Skeletal muscle tissue (tissue), 4 donors: ENCODE data around the gene EXOC4. TPM values are rescaled to one million over a fixed set of nuclear protein-coding genes. Genes with fewer than 3 reads are reported as not detected.
"Not testable (repeated sequence)": the region's sequence is repeated elsewhere in the genome, so short reads cannot be mapped to it uniquely, and the experiment has no call there.

Experiments used
- H3K27ac ChIP-seq: one replicate; pipeline ENCODE4 v1.7.0; 2013; ENCODE audit warnings: mild to moderate bottlenecking, low read depth, low read length, inconsistent platforms
- H3K27me3 ChIP-seq, 3 donors: one replicate each; pipeline ENCODE4 v1.7.0; 2013; ENCODE audit warnings: low read length in 3 of 3; ENCODE audit not compliant: control insufficient read depth in 3 of 3, insufficient read depth in 3 of 3
- H3K36me3 ChIP-seq, 3 donors: one replicate each; pipeline ENCODE4 v1.7.0; 2013; ENCODE audit warnings: low read length in 3 of 3; ENCODE audit not compliant: control insufficient read depth in 3 of 3, insufficient read depth in 3 of 3
- H3K4me1 ChIP-seq, 3 donors: one replicate each; pipeline ENCODE4 v1.7.0; 2013; ENCODE audit warnings: low read length in 3 of 3, mild to moderate bottlenecking in 3 of 3; ENCODE audit not compliant: control insufficient read depth in 3 of 3, insufficient read depth in 3 of 3
- H3K4me3 ChIP-seq, 3 donors: one replicate each; pipeline ENCODE4 v1.7.0; 2013; ENCODE audit warnings: low read length in 3 of 3
- H3K9ac ChIP-seq, 3 donors: one replicate each; pipeline ENCODE4 v1.7.0; 2013; ENCODE audit warnings: low read length in 3 of 3, mild to moderate bottlenecking in 3 of 3, moderate library complexity in 2 of 3, low read depth in 1 of 3
- H3K9me3 ChIP-seq, 3 donors: one replicate each; pipeline ENCODE4 v1.7.0; 2013; ENCODE audit warnings: low read length in 3 of 3; ENCODE audit not compliant: control insufficient read depth in 3 of 3
- total RNA-seq: library from RNA; depleted of rRNA; stranded (reverse); fragments of >200 nt; gene quantifications from one replicate; pipeline ENCODE4 v1.2.3, GENCODE V29; 2014
- donor health status: Osteomylitis.

The EXOC4 gene
- total RNA-seq, 1 donor from 2014 or later: 129 TPM

DNA sequence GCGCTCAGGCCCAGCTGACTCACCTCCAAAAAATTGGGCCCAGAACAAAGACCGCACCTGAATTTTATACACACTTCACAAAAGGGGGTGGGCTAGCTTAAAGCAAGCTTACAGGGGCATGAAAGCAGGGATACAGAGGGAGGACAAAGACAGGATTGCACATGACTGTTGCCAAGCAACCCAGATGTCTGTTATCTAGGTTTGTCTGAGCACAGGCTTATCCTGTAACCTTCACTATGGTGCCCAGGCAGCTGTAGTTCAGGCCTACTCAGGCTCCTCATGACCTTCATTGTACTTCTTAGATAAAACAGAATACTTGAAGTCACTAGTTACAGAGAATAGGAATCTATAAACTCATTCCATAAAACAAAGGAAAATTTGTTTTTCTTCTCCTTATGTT lies 824.7 kb downstream of the EXOC4 start:
- H3K27me3 ChIP-seq, H3K27ac ChIP-seq, H3K9me3 ChIP-seq, H3K36me3 ChIP-seq, H3K9ac ChIP-seq, H3K4me3 ChIP-seq, H3K4me1 ChIP-seq: not testable (repeated sequence)

DNA sequence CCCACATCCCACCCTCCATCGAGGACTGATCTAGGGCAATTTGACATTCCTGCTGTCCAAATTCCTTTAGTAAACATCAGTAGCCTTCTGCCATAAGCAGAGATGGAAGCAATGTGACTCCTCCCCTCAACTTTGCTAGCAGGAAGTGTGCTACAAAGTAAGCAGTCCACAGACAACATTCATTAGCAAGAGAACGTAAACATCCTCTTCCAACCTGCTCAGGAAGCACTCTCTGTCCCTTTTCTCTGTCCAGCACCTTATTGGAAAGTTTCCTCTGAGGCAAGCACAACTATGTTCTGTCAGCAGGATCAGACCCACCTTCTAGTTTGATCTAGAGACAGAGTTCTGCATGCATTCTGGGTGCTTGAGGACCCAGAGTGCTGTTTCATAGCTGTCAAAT lies 826.1 kb downstream of the EXOC4 start:
- H3K9ac ChIP-seq: no peak overlapping the region
- no peak overlapping the region for H3K27ac ChIP-seq
- H3K9me3 ChIP-seq: no peaks in the 10 kb centered on the region
- H3K4me1 ChIP-seq: no peaks in the 10 kb centered on the region
- H3K36me3 ChIP-seq: no peaks in the 10 kb centered on the region
- no peaks in the 10 kb centered on the region for H3K27me3 ChIP-seq
- no peak overlapping the region for H3K4me3 ChIP-seq

DNA sequence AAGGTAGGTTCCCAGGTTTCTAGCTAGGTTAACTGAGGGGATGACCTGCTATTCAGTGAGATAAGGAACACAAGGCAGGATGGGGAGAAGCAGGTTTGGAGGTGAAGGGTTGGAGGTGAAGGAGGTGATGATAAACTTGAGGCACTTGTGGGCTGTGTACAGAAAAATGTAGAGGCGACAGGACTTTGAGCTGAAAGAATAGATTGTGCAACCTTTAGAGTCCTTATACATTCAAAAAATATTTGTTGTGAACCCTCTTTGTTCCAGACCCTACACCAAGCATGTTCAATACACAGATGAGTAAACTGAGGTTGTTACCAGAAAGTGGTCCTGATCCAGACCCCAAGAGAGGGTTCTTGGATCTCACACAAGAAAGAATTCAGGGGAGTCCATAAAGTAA lies 828.8 kb downstream of the EXOC4 start:
- Histone ChIP-seq H3K4me1 (no peaks in the 10 kb centered on the region), H3K4me3 (no peak overlapping the region), H3K36me3 (no peaks in the 10 kb centered on the region), H3K9me3 (no peaks in the 10 kb centered on the region), H3K9ac (no peak overlapping the region), H3K27me3 (no peaks in the 10 kb centered on the region), H3K27ac (no peak overlapping the region)

DNA sequence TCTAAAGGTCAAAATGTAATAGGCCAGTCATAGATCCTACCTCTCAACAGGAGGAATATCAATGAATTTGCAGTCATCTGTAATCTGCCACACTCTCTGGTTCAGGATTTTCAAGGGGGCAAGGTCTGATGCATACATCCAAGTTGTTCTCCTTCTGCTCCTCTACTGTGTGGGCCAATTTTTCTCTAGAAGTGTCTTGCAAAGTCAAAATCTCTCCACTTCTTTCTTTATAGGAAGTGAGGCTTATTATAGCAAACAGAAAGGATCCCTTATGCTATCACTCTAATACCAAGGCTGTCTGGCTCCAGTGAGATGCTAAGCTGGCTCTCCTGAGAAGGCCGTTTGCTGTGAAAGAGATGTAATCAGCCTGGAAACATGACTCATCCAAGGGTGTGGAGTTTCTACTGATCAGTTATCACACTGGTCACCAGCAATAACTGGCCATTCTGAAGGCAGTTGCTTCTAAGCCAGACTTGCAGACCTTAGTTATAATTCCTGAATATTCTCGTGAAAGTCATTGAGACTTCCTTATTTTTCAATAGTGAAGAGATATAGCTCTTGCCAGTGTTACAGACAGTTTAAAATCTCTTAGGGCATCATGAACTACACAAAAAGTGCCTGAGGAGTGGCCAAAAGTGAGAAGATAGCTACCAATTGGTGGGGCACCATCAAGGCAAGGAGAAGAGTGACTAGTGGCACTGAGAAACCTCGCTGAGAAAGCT lies 831.0 kb downstream of the EXOC4 start:
- H3K9me3 ChIP-seq: peaks cover 0 to 5% (median 0%) of the 10 kb centered on the region in 3 donors
- H3K4me3 ChIP-seq: no peak overlapping the region
- H3K4me1 ChIP-seq: no peaks in the 10 kb centered on the region
- H3K36me3 ChIP-seq: no peaks in the 10 kb centered on the region
- no peak overlapping the region for H3K27ac ChIP-seq
- no peaks in the 10 kb centered on the region for H3K27me3 ChIP-seq
- no peak overlapping the region for H3K9ac ChIP-seq

DNA sequence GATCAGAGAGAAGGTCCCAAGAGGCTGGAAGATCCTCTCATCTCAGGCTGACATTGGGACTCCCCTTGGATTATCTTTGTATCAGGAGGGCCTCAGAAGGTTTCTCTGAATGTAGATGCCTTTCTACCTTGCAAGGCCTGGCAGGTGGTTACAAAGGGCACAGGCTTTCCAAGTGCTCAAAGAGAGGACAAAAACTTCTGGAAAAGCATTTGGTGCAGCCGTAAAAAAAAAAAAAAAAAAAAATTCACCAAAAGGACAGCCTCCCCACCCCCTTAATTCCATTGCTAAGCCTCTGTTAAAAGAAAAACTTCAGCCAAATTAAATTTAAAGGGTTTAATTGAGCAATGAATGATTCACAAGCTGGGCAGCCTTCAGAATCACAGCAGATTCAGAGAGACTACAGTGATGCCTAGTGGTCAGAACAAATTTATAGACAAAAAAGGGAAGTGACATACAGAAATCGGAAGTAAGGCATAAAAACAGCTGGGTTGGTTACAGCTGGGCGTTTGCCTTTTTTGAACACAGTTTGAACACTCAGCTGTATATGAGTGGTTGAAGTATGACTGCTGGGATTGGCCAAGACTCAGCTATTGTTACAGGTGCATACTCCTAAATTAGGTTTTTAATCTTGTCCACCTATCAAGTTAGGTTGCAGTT lies 831.7 kb downstream of the EXOC4 start:
- Histone ChIP-seq H3K27ac (no peak overlapping the region), H3K4me1 (no peaks in the 10 kb centered on the region)

DNA sequence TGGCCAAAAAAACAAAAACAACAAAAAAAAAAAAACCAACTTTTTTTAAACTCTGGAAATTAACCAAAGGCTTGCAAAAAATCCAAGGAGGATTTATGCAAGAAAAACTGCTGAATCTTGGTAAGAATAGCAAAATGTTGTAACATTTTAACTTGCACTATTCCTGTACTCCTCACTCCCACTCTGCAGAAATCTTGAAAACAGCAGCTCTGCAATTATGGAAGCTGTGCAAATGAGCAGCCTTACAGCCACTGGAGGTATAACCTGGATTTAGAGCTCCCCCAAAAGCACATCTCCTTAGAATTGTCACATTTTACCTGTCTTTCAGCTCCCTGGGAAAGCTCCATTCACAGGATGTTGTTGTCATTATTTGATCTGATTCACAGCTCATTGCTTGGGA lies 832.4 kb downstream of the EXOC4 start:
- Histone ChIP-seq H3K36me3 (no peaks in the 10 kb centered on the region), H3K4me3 (no peak overlapping the region), H3K27ac (no peak overlapping the region), H3K27me3 (no peaks in the 10 kb centered on the region), H3K4me1 (no peaks in the 10 kb centered on the region), H3K9me3 (peaks cover 0 to 5% (median 3%) of the 10 kb centered on the region in 3 donors), H3K9ac (no peak overlapping the region)

More for the DNA sequence above, 831.7 kb downstream of the EXOC4 start:
- H3K4me3 ChIP-seq: no peak overlapping the region
- H3K27me3 ChIP-seq: no peaks in the 10 kb centered on the region
- H3K9me3 ChIP-seq: peaks cover 0 to 5% (median 3%) of the 10 kb centered on the region in 3 donors
- no peaks in the 10 kb centered on the region for H3K36me3 ChIP-seq
- no peak overlapping the region for H3K9ac ChIP-seq

DNA sequence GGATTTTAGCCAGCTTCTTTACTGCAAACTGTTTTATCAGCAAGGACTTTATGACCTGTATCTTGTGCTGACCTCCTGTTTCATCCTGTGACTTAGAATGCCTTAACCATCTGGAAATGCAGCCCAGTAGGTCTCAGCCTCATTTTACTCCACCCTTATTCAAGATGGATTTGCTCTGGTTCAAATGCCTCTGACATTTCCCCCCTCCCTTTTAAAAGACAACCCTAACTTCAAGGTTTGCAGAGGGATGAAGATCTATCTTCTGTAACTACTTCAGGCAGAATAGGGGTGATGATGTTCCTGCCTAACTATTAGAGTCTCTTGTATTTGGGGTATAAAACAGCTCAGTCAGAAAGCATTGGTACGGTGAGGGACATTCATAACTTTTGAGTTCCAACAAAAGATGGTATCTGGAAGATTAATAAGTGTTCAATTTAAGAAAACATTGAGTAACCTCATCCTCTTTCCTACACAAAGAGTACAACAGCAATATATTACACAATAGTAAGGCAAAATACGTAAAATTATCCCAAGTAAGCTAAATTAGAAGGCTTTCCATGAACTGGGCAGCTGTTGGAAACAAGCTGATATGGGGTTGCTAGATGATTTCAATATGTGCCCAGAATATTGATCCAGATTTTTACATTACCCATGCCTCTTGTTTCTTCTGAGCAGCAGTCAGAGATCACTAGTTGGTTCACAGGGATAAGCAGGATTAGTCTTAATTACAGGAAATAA lies 834.3 kb downstream of the EXOC4 start:
- no peaks in the 10 kb centered on the region for H3K27me3 ChIP-seq
- H3K27ac ChIP-seq: no peak overlapping the region
- H3K4me3 ChIP-seq: no peak overlapping the region
- no peaks in the 10 kb centered on the region for H3K36me3 ChIP-seq
- no peaks in the 10 kb centered on the region for H3K4me1 ChIP-seq
- peaks cover 0 to 5% (median 3%) of the 10 kb centered on the region in 3 donors for H3K9me3 ChIP-seq
- no peak overlapping the region for H3K9ac ChIP-seq

DNA sequence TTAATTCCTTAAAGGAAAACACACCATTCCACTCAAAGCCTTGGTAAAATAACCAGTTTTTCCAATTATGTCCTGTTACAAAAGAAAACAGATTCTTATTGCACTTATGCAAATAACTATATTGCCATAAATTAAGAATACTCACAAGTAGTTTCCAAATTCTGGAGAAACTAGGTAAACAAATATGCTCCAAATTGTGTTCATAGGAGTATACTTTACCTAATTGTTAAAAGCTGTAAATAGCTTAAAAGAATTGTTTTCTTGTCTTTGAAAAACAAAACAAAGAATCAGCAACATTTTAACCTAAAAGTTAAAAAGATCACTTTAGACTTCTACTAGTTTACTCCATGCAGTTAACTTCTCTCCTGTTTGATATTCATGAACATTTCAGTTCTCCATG lies 835.3 kb downstream of the EXOC4 start:
- H3K27me3 ChIP-seq: no peaks in the 10 kb centered on the region
- H3K36me3 ChIP-seq: no peaks in the 10 kb centered on the region
- H3K4me1 ChIP-seq: no peaks in the 10 kb centered on the region
- H3K27ac ChIP-seq: no peak overlapping the region
- no peak overlapping the region for H3K9ac ChIP-seq
- peaks cover 0 to 5% (median 3%) of the 10 kb centered on the region in 3 donors for H3K9me3 ChIP-seq
- H3K4me3 ChIP-seq: no peak overlapping the region

DNA sequence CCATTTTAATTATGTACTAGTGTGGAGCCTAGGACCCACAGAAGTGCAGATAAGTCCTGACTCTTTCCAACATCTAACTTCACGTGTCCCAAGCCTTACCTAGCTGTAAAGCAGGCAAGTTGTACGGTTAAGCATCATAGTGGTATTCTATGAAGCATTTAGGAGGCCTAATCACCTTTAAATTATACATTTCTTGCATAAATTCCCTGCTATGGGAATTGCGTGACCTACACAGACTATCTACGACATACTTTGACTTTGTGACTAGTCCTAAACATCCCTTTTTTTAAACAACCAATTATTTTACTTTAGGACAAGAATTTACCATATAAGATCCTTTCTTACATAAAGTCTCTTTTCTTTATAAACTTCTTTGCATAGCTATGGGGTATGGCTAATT lies 836.6 kb downstream of the EXOC4 start:
- no peak overlapping the region for H3K4me3 ChIP-seq
- H3K27me3 ChIP-seq: no peaks in the 10 kb centered on the region
- H3K9ac ChIP-seq: no peak overlapping the region
- no peaks in the 10 kb centered on the region for H3K36me3 ChIP-seq
- no peaks in the 10 kb centered on the region for H3K4me1 ChIP-seq
- no peak overlapping the region for H3K27ac ChIP-seq
- H3K9me3 ChIP-seq: peaks cover 0 to 5% (median 3%) of the 10 kb centered on the region in 3 donors

DNA sequence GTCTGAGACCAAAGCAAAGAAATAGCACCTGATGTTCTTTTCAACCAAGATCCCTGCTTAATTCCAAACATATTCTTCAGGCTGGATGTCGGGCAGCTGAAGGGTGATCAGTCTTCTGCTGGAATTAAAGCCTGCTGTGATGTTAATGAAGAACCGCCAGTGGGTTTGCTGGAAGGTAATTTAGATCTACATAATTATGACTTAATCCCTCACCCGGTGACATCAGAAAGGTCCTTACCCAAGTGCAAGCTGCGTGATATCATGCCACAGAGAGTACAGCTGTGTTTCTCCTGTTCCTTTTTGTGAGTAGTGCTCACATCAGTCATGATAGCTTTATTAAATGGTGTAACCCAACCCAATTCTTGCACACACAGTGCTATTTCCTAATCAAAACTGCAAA lies 845.2 kb downstream of the EXOC4 start:
- Histone ChIP-seq H3K9ac (no peak overlapping the region), H3K4me3 (no peak overlapping the region), H3K27me3 (no peaks in the 10 kb centered on the region), H3K27ac (no peak overlapping the region), H3K4me1 (no peaks in the 10 kb centered on the region), H3K9me3 (no peaks in the 10 kb centered on the region), H3K36me3 (no peaks in the 10 kb centered on the region)
